Measurements from ENCODE around the gene CC2D1A.

GRCh38 chr19:13960863-13961784 lies 55.1 kb downstream of the CC2D1A start:
- TF ChIP-seq CTCF (IDR thresholded peaks at IDR 0.05) (no peak), REST (IDR thresholded peaks at IDR 0.05; ENCODE audit: low read depth, low read length) (no peak), EP300 (IDR thresholded peaks at IDR 0.05; ENCODE audit: borderline replicate concordance in 1 of 2, low read depth in 1 of 2, low read length in 1 of 2) (no peak), MXI1 (IDR thresholded peaks at IDR 0.05; ENCODE audit: low read depth, low read length) (no peak), JUND (IDR thresholded peaks at IDR 0.05) (no peak), PBX3 (IDR thresholded peaks at IDR 0.05) (no peak), USF1 (IDR thresholded peaks at IDR 0.05; ENCODE audit: borderline replicate concordance, low read depth) (no peak), CHD2 (IDR thresholded peaks at IDR 0.05; ENCODE audit: low read length, partially characterized antibody) (no peak), FOXM1 (IDR thresholded peaks at IDR 0.05; ENCODE audit: low read depth) (no peak), TAF1 (IDR thresholded peaks at IDR 0.05; ENCODE audit: borderline replicate concordance, low read depth, low read length) (no peak), TEAD4 (IDR thresholded peaks at IDR 0.05; ENCODE audit: borderline replicate concordance, insufficient read depth) (no peak), NRF1 (IDR thresholded peaks at IDR 0.05; ENCODE audit: low read depth, low read length) (no peak), ELF1 (IDR thresholded peaks at IDR 0.05) (no peak), SMC3 (IDR thresholded peaks at IDR 0.05; ENCODE audit: low read depth, low read length) (no peak)
